Measurements from ENCODE around the gene ZNF138. TPM values are rescaled to one million over a fixed set of nuclear protein-coding genes. Genes with fewer than 3 reads are reported as not detected.
"Not testable (repeated sequence)": the region's sequence is repeated elsewhere in the genome, so short reads cannot be mapped to it uniquely, and the experiment has no call there.

The ZNF138 gene
- total RNA-seq, 3 donors from 2014 or later: 10.6 to 40.8 (median 31.1) TPM

DNA sequence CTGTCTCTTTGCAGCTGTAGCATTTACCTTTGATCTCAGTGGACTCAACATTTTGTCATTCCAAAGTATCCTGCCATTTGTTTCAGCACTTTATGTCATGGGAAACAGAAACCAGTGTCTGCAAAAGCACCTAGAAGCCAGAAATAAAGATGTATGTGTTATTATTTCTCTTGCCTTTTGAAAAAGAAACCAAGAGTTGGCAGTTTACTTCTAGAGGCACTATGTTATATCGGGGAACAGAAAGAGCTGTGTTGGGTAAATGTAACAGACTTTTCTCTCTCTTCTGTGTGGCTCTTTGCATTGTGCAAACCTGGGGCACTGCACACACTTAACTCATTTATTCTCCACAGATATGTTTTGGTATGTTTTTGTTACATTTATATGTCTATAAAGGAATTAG, 36.7 kb downstream of the ZNF138 start:
- TF ChIP-seq, protein P1, sequence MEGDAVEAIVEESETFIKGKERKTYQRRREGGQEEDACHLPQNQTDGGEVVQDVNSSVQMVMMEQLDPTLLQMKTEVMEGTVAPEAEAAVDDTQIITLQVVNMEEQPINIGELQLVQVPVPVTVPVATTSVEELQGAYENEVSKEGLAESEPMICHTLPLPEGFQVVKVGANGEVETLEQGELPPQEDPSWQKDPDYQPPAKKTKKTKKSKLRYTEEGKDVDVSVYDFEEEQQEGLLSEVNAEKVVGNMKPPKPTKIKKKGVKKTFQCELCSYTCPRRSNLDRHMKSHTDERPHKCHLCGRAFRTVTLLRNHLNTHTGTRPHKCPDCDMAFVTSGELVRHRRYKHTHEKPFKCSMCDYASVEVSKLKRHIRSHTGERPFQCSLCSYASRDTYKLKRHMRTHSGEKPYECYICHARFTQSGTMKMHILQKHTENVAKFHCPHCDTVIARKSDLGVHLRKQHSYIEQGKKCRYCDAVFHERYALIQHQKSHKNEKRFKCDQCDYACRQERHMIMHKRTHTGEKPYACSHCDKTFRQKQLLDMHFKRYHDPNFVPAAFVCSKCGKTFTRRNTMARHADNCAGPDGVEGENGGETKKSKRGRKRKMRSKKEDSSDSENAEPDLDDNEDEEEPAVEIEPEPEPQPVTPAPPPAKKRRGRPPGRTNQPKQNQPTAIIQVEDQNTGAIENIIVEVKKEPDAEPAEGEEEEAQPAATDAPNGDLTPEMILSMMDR (IDR thresholded peaks at IDR 0.05): no peak
- TF ChIP-seq POLR2AphosphoS5 (IDR thresholded peaks at IDR 0.05): no peak
- TF ChIP-seq POLR2A (IDR thresholded peaks at IDR 0.05): no peak
- DNase-seq (ENCODE audit: low spot score in 2 of 2): no peak
- Histone ChIP-seq H3K9me3 (no peaks in the 10 kb centered on the region), H3K4me3 (no peak overlapping the region), H3K27ac (no peak overlapping the region), H3K4me1 (no peaks in the 10 kb centered on the region), H3K27me3 (no peaks in the 10 kb centered on the region), H3K36me3 (no peaks in the 10 kb centered on the region)
- intact Hi-C loops (cut with DNase I; ENCODE audit: low total_unique reads): no loop called here

DNA sequence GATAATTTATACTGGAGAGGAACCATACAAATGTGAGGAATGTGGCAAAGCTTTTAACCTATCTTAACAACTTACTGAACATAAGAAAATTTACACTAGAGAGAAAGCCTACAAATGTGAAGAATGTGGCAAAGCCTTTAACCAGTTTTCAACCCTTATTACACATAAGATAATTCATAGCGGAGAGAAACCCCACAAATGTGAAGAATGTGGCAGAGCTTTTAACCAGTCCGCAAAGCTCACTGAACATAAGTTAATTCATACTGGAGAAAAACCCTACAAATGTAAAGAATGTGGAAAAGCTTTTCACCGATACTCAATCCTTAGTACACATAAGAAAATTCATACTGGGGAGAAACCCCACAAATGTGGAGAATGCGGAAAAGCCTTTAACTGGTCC, 37.9 kb downstream of the ZNF138 start:
- H3K9me3 ChIP-seq: no peaks in the 10 kb centered on the region
- intact Hi-C loops (cut with DNase I; ENCODE audit: low total_unique reads): no loop called here
- no peaks in the 10 kb centered on the region for H3K4me1 ChIP-seq
- no peak for TF ChIP-seq POLR2A (IDR thresholded peaks at IDR 0.05)
- no peak for TF ChIP-seq POLR2AphosphoS5 (IDR thresholded peaks at IDR 0.05)
- TF ChIP-seq, protein P1 (IDR thresholded peaks at IDR 0.05): no peak
- H3K4me3 ChIP-seq: no peak overlapping the region
- H3K27ac ChIP-seq: no peak overlapping the region
- no peaks in the 10 kb centered on the region for H3K27me3 ChIP-seq
- no peak for DNase-seq (ENCODE audit: low spot score in 2 of 2)
- no peaks in the 10 kb centered on the region for H3K36me3 ChIP-seq

DNA sequence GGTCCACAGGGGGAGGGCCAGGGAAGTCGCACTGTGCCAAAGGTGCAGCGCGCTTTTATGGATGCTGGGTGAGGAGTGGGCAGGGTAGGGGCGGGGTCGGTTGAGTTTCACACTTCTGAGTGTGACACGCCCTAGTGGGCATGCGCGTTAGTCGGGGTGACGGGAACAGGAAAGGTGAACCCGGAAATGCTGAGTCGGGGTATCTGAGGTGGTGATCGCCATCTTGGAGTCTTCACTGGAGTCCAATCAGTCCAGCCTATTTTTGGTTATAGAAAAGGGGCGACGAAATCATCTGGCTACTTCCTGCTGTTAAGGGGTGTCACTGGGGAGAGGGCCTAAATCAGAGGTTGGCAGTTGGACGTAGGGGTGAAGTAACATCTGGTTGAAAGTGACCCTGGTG, 40.8 kb downstream of the ZNF138 start:
- TF ChIP-seq POLR2AphosphoS5 (IDR thresholded peaks at IDR 0.05): no peak
- TF ChIP-seq POLR2A (IDR thresholded peaks at IDR 0.05): no peak
- TF ChIP-seq, protein P1 (IDR thresholded peaks at IDR 0.05): no peak
- no peak overlapping the region for H3K4me3 ChIP-seq

DNA sequence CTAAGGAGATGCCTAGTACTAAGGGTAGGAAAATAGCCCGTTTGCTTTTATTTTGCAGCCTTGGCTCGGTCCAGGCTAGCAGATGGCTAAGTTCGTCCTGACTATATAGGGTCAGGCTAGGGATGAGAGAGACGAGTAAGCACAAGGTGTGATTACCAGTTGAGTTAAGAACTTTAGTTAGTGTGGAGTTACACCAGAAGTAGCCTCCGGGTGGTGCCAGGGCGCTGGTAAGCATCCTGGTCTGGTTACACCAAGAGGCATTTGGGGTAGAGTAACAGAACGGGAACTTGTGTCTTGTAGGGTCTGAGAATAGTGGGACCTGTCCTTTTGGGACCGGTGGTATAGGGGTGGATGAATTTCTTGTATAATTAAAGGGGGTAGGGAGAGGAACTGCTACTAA, 41.6 kb downstream of the ZNF138 start:
- DNase-seq (ENCODE audit: low spot score in 2 of 2); H3K36me3 ChIP-seq; H3K4me1 ChIP-seq; intact Hi-C loops (cut with DNase I; ENCODE audit: low total_unique reads); H3K27ac ChIP-seq; H3K4me3 ChIP-seq; H3K27me3 ChIP-seq; H3K9me3 ChIP-seq: not testable (repeated sequence)

More for the DNA sequence above, 40.8 kb downstream of the ZNF138 start:
- H3K27ac ChIP-seq: no peak overlapping the region
- no peak for DNase-seq (ENCODE audit: low spot score in 2 of 2)
- H3K27me3 ChIP-seq: no peaks in the 10 kb centered on the region
- no peaks in the 10 kb centered on the region for H3K36me3 ChIP-seq
- intact Hi-C loops (cut with DNase I; ENCODE audit: low total_unique reads): no loop called here
- H3K4me1 ChIP-seq: no peaks in the 10 kb centered on the region
- no peaks in the 10 kb centered on the region for H3K9me3 ChIP-seq

DNA sequence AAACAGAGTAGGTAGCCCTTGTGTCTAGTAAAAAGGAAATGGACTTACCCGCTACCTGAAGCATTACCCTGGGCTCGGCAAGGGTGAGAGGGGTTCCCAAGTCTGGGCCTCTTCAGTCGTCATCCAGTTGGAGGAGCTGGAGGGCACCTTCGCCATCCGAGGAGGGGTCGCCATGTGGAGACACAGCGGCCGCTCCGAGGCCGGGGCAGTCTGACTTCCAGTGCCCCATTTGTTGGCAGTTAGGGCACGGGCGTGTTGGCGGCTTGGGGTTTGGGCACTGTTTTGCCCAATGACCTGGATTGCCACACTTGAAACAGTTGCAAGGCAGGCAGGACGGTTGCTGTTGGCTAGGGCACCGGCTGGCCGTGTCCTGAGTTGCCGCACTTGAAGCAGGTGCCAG, 43.8 kb downstream of the ZNF138 start:
- H3K27ac ChIP-seq; H3K36me3 ChIP-seq; H3K27me3 ChIP-seq; H3K4me1 ChIP-seq; H3K9me3 ChIP-seq; H3K4me3 ChIP-seq; DNase-seq (ENCODE audit: low spot score in 2 of 2); intact Hi-C loops (cut with DNase I; ENCODE audit: low total_unique reads): not testable (repeated sequence)

DNA sequence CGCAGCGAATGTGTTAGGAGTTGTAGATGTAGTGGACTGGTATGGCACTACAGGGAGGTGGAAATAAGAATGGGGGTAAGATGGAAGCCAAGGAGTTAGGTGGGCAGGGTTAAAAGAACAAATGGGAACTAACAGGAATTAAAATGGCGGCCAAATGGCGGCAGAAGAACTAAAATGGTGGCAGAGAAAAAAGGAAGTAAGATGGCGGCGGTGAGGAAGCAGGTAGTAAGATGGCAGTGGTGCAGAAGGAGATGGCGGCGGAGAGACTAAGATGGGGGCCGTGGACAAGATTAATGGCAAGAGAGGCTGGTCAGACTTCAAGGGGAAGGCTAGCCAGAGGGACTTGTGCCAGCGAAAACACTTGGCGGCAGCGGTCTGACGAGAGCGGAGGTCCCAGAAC, 44.5 kb downstream of the ZNF138 start:
- H3K36me3 ChIP-seq: no peaks in the 10 kb centered on the region
- no peak overlapping the region for H3K27ac ChIP-seq
- H3K4me3 ChIP-seq: no peak overlapping the region
- no peaks in the 10 kb centered on the region for H3K9me3 ChIP-seq
- no peaks in the 10 kb centered on the region for H3K27me3 ChIP-seq
- DNase-seq (ENCODE audit: low spot score in 2 of 2): no peak
- no peaks in the 10 kb centered on the region for H3K4me1 ChIP-seq
- no peak for TF ChIP-seq POLR2AphosphoS5 (IDR thresholded peaks at IDR 0.05)
- TF ChIP-seq POLR2A (IDR thresholded peaks at IDR 0.05): no peak
- TF ChIP-seq, protein P1 (IDR thresholded peaks at IDR 0.05): no peak
- intact Hi-C loops (cut with DNase I; ENCODE audit: low total_unique reads): no loop called here
